HepG2 (cell line): ENCODE measurements around the gene DYSF. TPM values are rescaled to one million over a fixed set of nuclear protein-coding genes. Genes with fewer than 3 reads are reported as not detected.

Source experiments
- ATAC-seq: fragments of 200-7000 bp; cut with Tn5 transposase; 3 replicates; pipeline ENCODE4 v1.9.1; 2020; ENCODE audit warnings: mild to moderate bottlenecking, moderate library complexity
- BruUV-seq: library from RNA; stranded (reverse); fragments of 400-500 nt; replicated peaks from 2 replicates; lab custom pipeline; 2021; lab: Mats Ljungman, UMichigan
- CTCF ChIA-PET: fragments of 300-600 bp; formaldehyde crosslinking; extraction: SDS; loops from one replicate; lab custom pipeline; 2021; ENCODE audit warnings: low total read pairs, inconsistent platforms, low intra/inter-chr PET ratio; lab: Yijun Ruan, JAX
- POLR2A ChIA-PET: fragments of 350-600 bp; sonication (Branson Sonifier 250); formaldehyde crosslinking; loops from one replicate; lab custom pipeline; 2020; ENCODE audit warnings: antibody characterized with exemption, inconsistent platforms; lab: Yijun Ruan, JAX
- DNase-seq: peaks from one replicate; pipeline ENCODE4 v3.0.0-alpha.2; 2015; ENCODE audit warnings: low spot score
- FAIRE-seq: peaks from 3 replicates; lab custom pipeline; 2011; peaks lifted over from hg19 to GRCh38; lab: Jason Lieb, UNC
- H2AFZ ChIP-seq: one replicate; pipeline ENCODE4 v1.6.1; 2011; ENCODE audit warnings: low read length, inconsistent platforms
- H3K27ac ChIP-seq: fragments of 300-600 bp; 3 replicates; pipeline ENCODE4 v1.8.0; 2011; ENCODE audit warnings: mixed run types, mild to moderate bottlenecking, mixed read lengths, low read length, inconsistent platforms; ENCODE audit not compliant: insufficient read depth; ENCODE audit errors: extremely low read length
- H3K27me3 ChIP-seq, 2 experiments: fragments of 200-600 bp in 1 of 2; 2 replicates in 1 of 2; 3 replicates in 1 of 2; pipeline versions ENCODE4 v1.6.0 to v1.8.0; 2011; ENCODE audit warnings: low read length in 2 of 2, mild to moderate bottlenecking in 2 of 2, moderate library complexity in 2 of 2, inconsistent platforms in 1 of 2; ENCODE audit not compliant: insufficient read depth in 2 of 2, control insufficient read depth in 1 of 2
- H3K36me3 ChIP-seq, 2 experiments: fragments of 200-600 bp in 1 of 2; replicated peaks in 1 of 2; 2 replicates in 1 of 2; 3 replicates in 1 of 2; pipeline versions ENCODE4 v1.5.1 to v1.8.0; 2011; ENCODE audit warnings: low read length in 2 of 2, inconsistent platforms in 1 of 2; ENCODE audit not compliant: insufficient read depth in 2 of 2, control insufficient read depth in 1 of 2
- H3K4me1 ChIP-seq: 2 replicates; pipeline ENCODE4 v1.5.1; 2012; ENCODE audit warnings: low read length, inconsistent platforms; ENCODE audit not compliant: insufficient read depth
- H3K4me2 ChIP-seq: 2 replicates; pipeline ENCODE4 v1.6.0; 2011; ENCODE audit warnings: low read depth, low read length, inconsistent platforms
- H3K4me3 ChIP-seq, 3 experiments: fragments of 200-600 bp in 1 of 3; sonication (generic), shearing (Covaris generic) in 1 of 3; replicated peaks in 1 of 3; 2 replicates each; pipeline ENCODE4 v1.5.1; 2011 to 2016; ENCODE audit warnings: low read length in 3 of 3, inconsistent platforms in 2 of 3, low read depth in 2 of 3, mild to moderate bottlenecking in 2 of 3, control low read depth in 1 of 3, mixed read lengths in 1 of 3; ENCODE audit not compliant: insufficient read depth in 1 of 3
- H3K79me2 ChIP-seq: one replicate; pipeline ENCODE4 v1.6.1; 2011; ENCODE audit warnings: low read length, inconsistent platforms; ENCODE audit not compliant: insufficient read depth
- H3K9ac ChIP-seq: 2 replicates; pipeline ENCODE4 v1.6.0; 2011; ENCODE audit warnings: mild to moderate bottlenecking, low read depth, low read length, inconsistent platforms; ENCODE audit not compliant: insufficient read depth
- H3K9me3 ChIP-seq: 2 replicates; pipeline ENCODE4 v1.5.1; 2012; ENCODE audit warnings: mild to moderate bottlenecking, low read length
- H4K20me1 ChIP-seq: 2 replicates; pipeline ENCODE4 v1.6.0; 2011; ENCODE audit warnings: inconsistent platforms, mild to moderate bottlenecking, low read length, moderate library complexity; ENCODE audit not compliant: insufficient read depth
- ATF6 ChIP-seq: sonication (generic); formaldehyde crosslinking; conservative IDR thresholded peaks from 2 replicates; pipeline ENCODE4 v1.4.0; 2020; ENCODE audit warnings: missing genetic modification reagents
- KLF16 ChIP-seq, 2 experiments: sonication (generic) in 1 of 2; formaldehyde crosslinking in 1 of 2; IDR thresholded peaks; 2 replicates each; pipeline versions ENCODE4 v1.6.1 to v1.8.0; 2016 to 2023; ENCODE audit warnings: missing genetic modification reagents in 2 of 2, missing compliant biosample characterization in 1 of 2
- PBX3 ChIP-seq: sonication (generic); formaldehyde crosslinking; IDR thresholded peaks from 2 replicates; pipeline ENCODE4 v1.8.1; 2023; ENCODE audit warnings: missing genetic modification reagents, inconsistent platforms, borderline replicate concordance
- THAP9 ChIP-seq: sonication (generic); formaldehyde crosslinking; IDR thresholded peaks from 2 replicates; pipeline ENCODE4; 2020; ENCODE audit warnings: missing genetic modification reagents, mild to moderate bottlenecking, borderline replicate concordance
- ZFP1 ChIP-seq: IDR thresholded peaks from 2 replicates; pipeline ENCODE4 v1.6.1; 2016
- ZNF280B ChIP-seq: sonication (generic); formaldehyde crosslinking; IDR thresholded peaks from 2 replicates; pipeline ENCODE4 v1.5.0; 2020; ENCODE audit warnings: missing genetic modification reagents, mild to moderate bottlenecking, borderline replicate concordance
- ZNF609 ChIP-seq: sonication (generic); formaldehyde crosslinking; IDR thresholded peaks from 2 replicates; pipeline ENCODE4 v1.4.0; 2020; ENCODE audit warnings: mild to moderate bottlenecking, missing genetic modification reagents, borderline replicate concordance
- WGBS: methylation state at CpG from one replicate; pipeline ENCODE4 v1.1.6; 2017; ENCODE audit warnings: low lambda C conversion rate; 5-methylcytosine and 5-hydroxymethylcytosine counted together
- in situ Hi-C: cut with HindIII; loops from 2 replicates; pipeline ENCODE4 v1.10.0; 2017; ENCODE audit warnings: low pct_unique_long_range_greater_than_20kb; ENCODE audit not compliant: extremely low pct_ligation_motif_present
- intact Hi-C: fragments of 100-400 bp; cut with micrococcal nuclease; formaldehyde crosslinking; loops from one replicate; pipeline ENCODE4 v1.10.0; 2022; ENCODE audit not compliant: unreplicated experiment
- polyA plus RNA-seq, 8 experiments: library from polyadenylated mRNA; depleted of rRNA in 3 of 8; stranded (reverse) in 7 of 8; unstranded in 1 of 8; fragments of >200 nt; fragmentation: Illumina TruSeq in 4 of 8; extraction: Trizol in 4 of 8; gene quantifications; 2 replicates each; pipeline versions ENCODE4 v1.2.1 to v1.2.3, GENCODE V29; 2011 to 2016; ENCODE audit warnings: low read depth in 4 of 8, missing spikeins in 1 of 8, mixed read lengths in 1 of 8; ENCODE audit not compliant: insufficient read depth in 1 of 8
- total RNA-seq, 5 experiments: library from RNA; depleted of rRNA; stranded (reverse); fragments of >200 nt; fragmentation: Illumina TruSeq; extraction: Trizol; gene quantifications; 2 replicates each; pipeline ENCODE4 v1.2.3, GENCODE V29; 2016; ENCODE audit warnings: low read depth in 1 of 5

Gene DYSF
- total and polyA plus RNA-seq, 2 of the 13 experiments (the other 11 are each of a cell fraction or from before 2014, with no cell fraction given), result 0.15 to 2.4 TPM

GRCh38 chr2:71449343-71449742 is 4.0 kb upstream of the DYSF start:
- no peak overlapping the region for H3K4me3 ChIP-seq
- H3K27me3 ChIP-seq, result peaks cover 0 to 9% of the 10 kb centered on the region in 2 experiments; a peak in 2 of 5 replicates
- H3K79me2 ChIP-seq, result no peaks in the 10 kb centered on the region
- H2AFZ ChIP-seq, result no peak overlapping the region
- TF ChIP-seq THAP9 (no peak), PBX3 (CRISPR knock-in tag) (no peak), ZNF609 (CRISPR knock-in tag) (no peak), KLF16 (CRISPR knock-in tag; IDR thresholded peaks at IDR 0.05) (no peak), ZNF280B (CRISPR knock-in tag) (no peak), ATF6 (CRISPR knock-in tag) (no peak), ZFP1 (CRISPR knock-in tag) (no peak)
- TF ChIP-seq, all 625 proteins: peak for 0
- 32% methylated on average over 3 of the region's 3 CpGs for WGBS
- Histone ChIP-seq H3K27ac (no peak overlapping the region), H4K20me1 (no peaks in the 10 kb centered on the region), H3K4me2 (no peak overlapping the region), H3K9me3 (no peaks in the 10 kb centered on the region), H3K9ac (no peak overlapping the region), H3K36me3 (no peaks in the 10 kb centered on the region), H3K4me1 (peaks cover 10% of the 10 kb centered on the region)
- in situ Hi-C loops (no loop called here), intact Hi-C loops (no loop called here)
- DNase-seq (no peak), ATAC-seq (no peak), FAIRE-seq (no peak)
- CTCF ChIA-PET, result no interaction called here
- POLR2A ChIA-PET, result no interaction called here
- BruUV-seq, result no TSS peak
